A204.1 (cell line): ENCODE results near the gene KANSL1.
"Not testable (repeated sequence)": the region's sequence is repeated elsewhere in the genome, so short reads cannot be mapped to it uniquely, and the experiment has no call there.

Experiments used
- FAIRE-seq: peaks from 2 replicates; lab custom pipeline; 2012; peaks lifted over from hg19 to GRCh38; lab: Jason Lieb, UNC

Gene KANSL1

DNA sequence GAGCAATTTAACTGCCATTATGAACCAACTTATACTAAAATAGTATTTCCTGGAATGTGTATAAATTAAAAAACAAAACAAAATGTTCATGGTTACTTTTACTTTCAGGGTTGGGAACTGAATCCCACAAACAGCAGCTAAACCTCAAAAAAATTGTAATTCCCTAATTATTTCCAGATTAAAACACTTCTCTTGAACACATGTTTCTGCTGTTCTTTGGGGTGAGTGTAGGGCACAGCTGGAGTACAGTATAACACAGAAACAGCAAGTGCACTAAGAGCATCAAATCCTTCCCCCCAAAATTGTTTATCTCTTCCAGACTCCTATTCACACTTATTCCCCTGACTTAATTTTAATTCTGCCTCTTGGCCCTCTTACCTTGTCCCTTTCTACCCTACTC lies 56.4 kb downstream of the KANSL1 start:
- FAIRE-seq: no peak

DNA sequence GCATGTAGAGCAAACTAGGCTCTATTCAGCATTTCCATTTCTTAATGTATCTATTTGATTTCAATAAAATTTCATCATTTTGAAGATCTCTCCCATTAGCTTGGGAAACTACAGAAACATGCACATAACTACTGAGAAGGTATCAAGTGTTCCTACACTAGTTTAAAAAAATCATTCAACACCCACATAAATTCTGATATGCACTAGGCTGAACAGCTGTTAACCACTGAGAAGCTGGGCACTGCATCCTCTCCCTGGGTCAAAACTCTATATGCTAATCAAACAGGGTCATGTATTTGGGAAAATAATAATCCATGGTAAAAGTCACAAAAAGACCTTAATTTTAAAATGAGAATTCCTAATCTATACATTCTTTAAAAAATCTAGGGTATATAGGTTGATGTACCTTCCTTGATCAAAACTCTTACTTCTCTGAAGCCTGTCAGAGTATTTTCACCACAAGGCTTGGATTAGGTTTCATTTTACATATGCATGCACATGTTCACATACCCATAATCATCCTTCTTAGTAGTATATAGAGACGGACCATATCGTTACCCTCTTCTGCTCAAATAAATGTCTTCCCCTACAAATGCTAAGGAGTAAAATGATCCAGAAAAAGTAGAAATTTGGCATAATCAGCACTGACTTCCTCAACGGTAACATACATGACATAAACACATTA lies 57.2 kb downstream of the KANSL1 start:
- no peak for FAIRE-seq

DNA sequence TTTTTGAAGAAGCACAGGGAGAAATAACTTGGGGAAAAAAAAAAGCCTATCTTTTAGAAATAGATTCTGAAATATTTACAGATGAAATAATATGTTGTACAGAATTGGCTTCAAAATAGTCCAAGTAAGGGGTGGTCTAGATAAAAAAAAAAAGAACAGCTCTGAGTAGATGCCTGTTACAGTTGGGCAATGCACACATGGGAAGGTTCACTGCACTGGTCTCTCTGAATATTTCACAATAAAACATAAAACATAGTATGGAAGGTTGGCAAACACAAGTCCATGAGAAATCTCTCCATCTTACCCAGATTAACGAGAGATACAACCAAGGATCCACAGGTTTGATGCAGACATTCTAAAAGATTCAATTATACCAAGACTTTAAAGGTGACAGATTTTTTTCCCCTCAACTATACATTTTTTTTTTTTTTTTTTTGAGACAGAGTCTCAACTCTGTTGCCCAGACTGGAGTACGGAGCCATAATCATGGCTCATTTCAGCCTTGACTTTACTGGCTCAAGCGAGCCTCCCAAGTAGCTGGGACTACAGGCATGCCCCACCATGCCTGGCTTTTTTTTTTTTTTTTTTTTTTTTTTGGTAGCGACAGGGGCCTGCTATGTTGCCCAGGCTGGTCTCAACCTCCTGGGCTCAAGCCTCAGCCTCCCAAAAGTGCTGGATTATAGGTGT lies 58.0 kb downstream of the KANSL1 start:
- FAIRE-seq: no peak

DNA sequence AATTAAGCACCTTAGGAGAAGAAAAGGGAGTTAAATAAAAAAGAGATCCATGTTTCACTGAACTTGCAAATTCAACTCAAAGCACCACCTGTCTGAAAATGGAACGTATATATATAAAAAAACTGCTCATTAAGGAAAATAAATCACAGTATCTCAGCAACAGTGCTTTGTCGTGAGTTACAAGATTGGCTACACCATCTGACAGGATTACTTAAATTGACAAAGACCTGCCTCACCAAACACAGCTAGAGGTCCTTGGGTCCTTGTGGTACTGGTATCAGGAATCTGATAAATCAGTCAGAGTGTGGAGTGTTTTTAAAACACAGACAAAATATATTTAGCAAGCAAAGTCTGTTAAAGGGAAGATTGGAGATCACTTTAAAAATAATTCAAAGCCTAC lies 63.9 kb downstream of the KANSL1 start:
- no peak for FAIRE-seq

DNA sequence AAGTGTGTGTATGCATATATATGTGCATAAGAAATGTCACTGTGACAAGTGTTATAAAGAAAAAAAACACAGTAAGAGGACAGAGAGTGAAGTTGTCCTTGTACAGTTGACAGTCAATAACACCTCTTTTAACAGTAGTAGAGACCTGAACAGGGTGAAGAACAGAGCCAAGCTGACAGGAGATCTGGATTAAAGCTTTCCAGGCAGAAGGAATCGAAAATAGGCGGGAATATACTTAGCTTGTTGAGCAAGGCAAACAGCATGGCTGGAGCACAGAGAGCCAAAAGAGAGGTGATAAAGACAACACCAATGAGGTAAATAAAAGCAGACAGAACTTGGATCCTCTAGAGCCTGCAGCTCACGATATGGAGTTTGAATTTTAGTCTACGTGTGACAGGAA lies 64.8 kb downstream of the KANSL1 start:
- no peak for FAIRE-seq

DNA sequence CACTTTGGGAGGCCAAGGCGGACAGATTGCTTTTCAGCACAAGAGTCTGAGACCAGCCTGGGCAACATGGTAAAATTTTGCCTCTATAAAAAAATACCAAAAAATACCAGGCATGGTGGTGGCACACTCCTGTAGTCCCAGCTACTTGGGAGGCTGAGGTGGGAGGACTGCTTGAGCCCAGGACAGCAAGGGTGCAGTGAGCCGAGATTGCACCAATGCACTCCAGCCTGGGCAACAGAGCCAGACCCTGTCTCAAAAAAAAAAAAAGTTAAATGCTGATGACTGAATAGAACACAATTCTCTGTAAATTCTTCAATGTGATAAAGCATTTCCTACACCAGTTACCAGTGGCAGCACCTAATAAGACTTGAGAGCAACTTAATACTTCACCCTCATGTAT lies 65.7 kb downstream of the KANSL1 start:
- no peak for FAIRE-seq

DNA sequence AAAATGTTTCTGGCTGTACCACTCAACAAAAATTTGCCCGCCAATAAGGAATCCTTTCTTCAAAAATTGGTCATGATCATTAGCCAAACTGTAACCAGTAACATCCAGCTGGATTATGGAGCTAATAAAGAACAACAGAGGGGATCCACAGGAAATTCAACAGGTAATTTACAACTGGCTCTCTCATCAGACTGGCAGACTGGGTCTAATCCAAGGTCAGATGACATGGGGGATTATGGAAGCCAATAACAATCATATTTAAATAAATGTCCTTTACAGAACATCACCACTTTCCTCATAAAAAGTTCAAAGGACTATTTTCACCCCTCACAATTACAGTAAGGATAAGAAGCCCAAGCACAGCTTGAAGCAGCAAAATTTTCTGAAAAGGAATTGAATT lies 66.4 kb downstream of the KANSL1 start:
- FAIRE-seq: no peak

DNA sequence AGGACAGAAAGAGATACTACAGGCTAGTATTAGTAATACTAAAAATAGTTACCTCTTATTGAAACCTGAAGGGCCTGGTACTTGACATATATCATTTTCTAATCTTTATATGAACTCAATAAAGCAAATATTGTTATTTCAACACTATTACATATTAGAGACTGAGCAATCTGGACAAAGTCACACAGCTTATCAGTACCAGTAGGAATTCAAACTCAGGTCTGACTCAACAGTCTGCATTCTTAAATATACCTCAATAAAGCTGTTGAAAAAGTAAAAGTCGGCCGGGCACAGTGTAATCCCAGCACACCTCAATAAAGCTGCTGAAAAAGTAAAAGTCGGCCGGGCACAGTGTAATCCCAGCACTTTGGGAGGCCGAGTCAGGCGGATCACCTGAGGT lies 67.4 kb downstream of the KANSL1 start:
- no peak for FAIRE-seq

DNA sequence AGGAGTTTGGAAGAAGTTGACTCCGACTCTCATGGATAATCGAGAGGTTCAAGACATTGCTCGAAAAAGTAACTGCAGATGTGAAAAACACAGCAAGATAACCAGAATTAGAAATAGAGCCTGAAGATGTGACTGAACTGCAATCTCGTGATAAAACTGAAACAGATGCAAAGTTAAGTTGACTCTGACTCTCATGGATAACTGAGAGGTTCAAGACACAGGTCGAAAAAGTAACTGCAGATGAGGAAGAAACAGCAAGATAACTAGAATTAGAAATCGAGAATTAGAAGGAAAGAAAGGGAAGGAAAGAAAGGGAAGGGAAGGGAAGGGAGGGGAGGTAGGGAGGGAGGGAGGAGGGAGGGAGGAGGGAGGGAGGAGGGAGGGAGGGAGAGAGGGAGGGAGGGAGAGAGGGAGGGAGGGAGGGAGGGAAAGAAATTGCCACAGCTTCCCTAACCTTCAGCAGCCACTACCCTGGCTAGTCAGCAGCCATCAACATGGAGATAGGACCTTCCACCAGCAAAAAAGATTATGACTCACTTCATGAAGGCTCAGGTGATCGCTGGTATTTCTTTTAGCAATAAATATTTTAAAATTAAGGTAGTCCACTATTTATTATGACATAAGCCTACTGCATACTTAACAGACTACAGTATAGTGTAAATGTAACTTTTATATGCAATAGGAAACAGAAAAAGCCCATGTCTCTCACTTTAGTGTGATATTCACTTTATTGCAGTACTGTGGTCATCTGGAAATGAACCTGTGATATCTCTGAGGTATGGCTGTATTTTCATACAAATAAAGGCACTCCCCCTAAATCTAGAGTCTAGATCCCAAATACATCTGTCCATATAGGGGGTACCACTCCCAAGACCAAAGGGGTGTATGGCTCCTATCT lies 68.3 kb downstream of the KANSL1 start:
- FAIRE-seq: no peak

DNA sequence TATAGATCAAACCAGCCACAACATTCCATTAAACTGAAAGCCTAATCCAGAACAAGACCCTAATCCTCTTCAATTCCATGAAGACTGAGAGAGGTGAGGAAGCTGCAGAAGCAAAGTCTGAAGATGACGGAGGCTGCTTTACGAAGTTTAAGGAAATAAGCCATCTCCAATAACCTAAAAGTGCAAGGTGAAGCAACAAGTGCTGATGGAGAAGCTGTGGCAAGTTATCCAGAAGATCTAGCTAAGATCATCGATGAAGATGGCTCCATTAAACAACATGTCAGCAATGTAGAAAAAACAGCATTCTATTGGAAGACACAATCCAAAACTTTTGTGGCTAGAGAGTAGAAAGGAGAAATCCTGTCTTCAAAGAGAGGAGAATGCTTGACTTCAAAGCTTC lies 69.6 kb downstream of the KANSL1 start:
- no peak for FAIRE-seq

DNA sequence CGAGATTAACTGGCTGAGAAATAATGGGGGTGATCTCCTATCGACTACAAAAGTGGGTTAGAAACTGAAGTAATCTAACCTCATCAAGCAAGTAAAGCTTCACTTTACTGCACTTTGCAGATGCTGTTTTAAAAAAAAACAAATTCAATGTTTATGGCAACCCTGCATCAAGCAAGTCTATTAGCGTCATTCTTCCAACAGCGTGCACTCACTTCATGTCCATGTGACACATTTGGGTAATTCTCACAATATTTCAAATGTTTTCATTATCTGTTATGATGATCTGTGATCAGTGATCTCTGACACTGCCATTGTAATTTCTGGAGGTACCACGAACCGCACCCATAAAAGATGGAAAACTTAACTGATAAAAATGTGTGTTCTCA lies 70.8 kb downstream of the KANSL1 start:
- no peak for FAIRE-seq

DNA sequence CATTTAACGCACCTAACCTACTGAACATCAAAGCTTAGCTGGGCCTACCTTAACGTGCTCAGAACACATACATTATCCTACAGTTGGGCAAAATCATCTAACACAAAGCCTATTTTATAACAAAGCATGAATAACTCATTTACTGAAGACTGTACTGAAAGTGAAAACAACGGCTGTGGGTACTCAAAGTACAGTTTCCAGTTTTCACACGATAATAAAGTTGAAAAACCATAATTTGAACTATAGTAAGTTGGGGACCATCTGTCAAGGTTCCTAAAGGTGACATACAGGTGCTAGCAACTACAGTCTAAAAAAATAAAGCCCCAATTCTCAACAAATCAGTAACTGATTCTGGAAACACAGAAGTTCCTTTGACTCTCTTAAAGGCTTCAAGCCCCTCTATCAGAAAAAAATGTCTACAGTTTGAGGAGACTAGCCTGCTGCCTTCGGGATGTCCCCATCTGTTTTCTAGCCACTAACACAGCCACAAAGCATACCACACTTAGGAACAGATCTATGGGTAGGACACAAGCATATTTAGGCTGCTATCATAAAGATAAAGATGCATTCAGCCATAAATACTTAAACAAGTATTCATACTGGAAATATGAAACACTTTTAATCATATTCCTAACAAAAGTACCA lies 71.3 kb downstream of the KANSL1 start:
- FAIRE-seq: no peak

DNA sequence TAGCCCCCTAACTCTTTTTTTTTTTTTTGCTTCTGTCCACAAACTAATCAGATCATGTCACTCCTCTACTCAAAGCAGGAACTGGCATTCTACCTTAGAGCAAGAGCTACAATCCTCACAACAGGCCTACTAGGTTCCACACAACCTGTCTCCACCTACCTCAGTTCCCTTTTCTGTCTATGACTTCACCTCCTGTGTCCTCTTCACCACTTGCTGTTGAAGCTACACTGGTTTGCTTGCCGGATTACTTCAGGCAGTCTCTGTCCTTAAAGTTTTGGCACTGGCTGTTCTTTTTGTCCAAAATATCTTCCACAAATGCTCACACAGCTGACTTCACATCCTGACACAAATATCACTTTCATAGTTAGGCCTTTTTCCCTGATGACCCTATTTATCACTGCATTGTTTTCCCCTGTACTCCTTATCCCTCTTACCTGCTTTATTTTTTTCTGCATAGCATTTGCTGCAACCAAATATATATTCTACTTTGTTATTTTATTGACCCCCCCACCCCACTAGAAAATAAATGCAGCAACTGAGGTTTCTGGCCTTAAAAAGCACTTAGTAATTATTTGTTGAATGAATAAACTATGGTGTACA lies 72.0 kb downstream of the KANSL1 start:
- FAIRE-seq: no peak

DNA sequence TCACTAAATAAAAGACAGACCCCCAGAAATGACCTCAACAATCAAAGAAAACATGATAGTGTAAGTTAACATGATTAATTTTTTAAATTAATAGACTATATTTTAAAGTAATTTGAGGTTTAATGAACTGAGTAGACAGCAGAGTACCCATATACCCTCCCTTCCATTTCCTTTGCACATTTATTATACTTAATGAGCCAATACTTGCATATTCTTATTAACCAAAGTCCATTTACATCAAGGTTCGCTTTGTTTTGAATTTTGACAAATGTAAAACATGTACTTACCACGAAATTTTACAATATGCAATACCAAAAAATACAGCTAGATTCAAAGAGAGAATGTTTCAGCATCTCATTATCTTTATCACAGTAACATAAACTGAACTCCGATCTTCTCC lies 72.7 kb downstream of the KANSL1 start:
- FAIRE-seq: no peak

DNA sequence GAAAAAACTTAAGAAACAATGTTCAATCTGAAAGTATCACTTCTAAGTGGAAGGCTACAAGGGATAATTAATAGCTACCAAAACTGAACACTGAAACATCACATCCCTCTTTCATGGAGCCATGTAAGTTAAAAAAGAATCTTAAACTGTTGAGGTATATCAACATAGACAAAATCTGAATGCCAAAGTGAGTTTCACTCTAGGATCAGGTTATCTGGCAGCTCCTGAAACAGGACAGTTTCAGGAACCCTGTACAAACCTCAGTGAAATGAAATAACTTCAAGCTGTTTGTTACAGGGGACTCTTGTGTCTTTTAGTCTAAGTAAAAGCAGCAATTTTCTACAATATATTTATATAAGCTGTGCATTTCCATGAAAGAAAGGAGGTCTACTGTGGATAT lies 73.2 kb downstream of the KANSL1 start:
- no peak for FAIRE-seq

DNA sequence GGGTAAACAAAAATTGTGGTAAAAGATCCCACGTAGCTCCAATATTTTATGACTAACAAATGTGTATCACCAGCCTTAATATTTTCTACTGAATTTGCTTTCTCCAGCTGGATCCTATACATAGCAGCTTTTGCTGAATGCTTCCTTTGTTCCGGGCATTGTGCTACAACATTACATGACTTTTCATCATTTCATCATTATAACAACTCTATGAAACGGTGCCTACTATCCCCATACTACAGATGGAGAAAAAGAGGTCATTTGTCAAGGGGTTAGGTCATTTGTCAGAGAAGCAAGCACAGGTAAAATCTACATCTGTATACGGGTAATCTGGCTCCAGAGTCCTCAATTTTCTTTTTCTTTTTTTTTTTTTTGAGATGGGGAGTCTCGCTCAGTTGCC lies 74.3 kb downstream of the KANSL1 start:
- FAIRE-seq: no peak

DNA sequence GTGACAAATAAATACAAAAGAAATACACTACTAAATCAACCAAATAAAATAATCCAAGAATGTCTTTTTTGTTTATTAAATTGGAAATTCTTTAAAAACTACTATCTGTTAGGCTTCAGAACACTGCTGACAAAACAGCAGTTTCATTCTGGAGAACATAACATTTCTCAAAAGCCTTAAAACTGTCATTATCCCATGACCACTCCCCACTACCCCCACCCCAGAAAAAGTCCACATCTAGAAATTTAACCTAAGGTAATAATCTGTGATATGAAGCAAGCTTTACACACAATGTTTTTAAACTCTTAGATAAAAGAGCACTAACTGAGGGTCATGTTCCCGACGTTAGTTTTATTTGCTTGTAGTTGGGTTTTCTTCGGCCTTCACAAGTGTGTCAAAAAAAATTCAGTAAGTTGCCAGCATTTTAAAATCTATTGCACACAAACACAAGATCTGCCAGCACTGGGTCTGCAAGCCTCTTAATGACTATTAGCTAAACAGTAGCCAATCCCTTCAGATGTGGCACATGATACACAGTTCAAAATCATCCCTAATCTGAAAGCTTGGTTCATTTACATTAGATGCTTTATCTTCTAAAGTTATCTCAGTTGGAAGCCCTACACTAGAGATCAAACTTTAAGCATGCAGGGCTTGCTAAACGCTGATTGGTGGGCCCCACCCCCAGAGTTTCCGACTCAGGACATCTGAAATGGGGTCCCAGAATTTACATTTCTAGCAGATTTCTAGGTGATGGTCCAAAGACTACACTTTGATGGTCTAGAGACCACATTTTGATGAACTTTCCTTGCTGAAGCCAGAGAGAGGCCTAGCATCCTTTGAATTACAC lies 75.2 kb downstream of the KANSL1 start:
- FAIRE-seq: no peak

DNA sequence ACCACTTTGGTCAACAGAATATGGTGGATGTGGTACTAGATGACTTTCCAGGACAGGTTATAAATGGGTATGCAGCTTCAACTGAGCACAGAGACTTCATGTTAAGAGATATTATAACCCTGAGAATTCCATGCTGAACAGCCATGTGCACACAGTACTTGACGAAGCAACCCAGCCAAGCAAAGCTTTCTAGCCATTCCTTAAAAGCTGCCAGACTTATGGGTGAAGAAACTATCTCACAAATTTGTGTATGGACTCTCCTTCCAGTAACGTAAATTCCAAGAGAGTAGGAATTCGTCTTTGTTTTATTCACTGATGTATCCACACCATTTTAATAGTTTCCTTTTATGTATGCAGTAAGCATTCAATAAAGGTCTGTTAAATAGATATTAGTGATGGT lies 76.1 kb downstream of the KANSL1 start:
- no peak for FAIRE-seq

DNA sequence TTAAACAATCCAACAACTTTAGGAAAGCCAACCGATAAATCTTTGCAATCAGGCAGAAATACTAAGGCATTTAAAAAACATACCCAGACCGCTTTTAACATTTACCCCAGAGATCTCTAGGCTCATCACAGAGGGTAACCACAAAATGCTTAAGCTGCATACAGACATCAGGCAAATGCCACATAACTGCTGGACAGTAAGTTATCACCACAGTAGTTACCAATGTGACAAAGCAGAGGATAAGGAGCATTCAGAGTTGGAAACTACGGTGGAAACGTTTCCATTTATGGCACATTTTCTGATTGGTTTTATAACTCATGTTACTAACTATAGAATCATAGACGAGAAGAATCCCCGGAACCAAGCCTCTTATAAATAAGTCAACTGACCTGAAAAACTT lies 77.5 kb downstream of the KANSL1 start:
- no peak for FAIRE-seq

DNA sequence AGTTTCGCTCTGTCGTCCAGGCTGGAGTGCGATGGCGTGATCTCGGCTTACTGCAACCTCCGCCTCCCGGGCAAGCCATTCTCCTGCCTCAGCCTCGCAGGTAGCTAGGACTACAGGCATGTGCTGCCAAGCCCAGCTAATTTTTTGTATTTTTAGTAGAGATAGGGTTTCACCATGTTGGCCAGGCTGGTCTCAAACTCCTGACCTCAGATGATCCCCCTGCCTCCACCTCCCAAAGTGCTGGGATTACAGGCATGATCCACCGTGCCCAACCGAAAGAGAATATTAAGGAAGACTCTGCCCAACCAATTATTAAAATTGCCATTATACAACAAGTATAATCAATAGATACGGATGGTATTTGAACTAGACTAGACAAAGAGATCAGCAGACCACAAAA lies 82.0 kb downstream of the KANSL1 start:
- not testable (repeated sequence) for FAIRE-seq

DNA sequence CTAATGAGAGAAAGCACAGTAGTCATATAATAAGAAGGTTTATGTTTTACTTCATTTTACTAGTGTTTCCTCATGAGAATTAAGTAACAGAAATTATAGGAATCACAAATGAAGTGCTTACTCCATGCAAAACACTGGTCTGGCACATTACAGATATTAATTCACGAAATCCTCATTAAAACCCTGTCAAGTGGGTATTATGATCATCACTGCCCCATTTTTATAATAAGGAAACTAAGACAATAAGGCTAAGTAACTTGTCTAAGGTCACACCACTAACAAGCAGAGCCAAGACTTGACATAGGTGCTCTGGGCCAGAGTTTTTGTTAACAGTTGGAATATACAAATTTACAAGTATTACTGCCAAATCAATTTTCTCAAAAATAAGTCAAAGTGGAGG lies 83.0 kb downstream of the KANSL1 start:
- FAIRE-seq: no peak
